WTC11 (cell line): Measurements from ENCODE around the gene CHTF8. TPM values are rescaled to one million over a fixed set of nuclear protein-coding genes. Genes with fewer than 3 reads are reported as not detected.

ENCODE experiments used
- ATAC-seq: fragments of 200-7000 bp; cut with Tn5 transposase; 2 replicates; pipeline ENCODE4 v1.10.0; 2021; ENCODE audit warnings: mild to moderate bottlenecking, moderate library complexity
- CTCF ChIA-PET: fragments of 300-600 bp; sonication (Branson Sonifier 250); formaldehyde crosslinking; loops from one replicate; lab custom pipeline; 2021; ENCODE audit warnings: antibody characterized with exemption; lab: Charles Lee
- POLR2A ChIA-PET: fragments of 350-600 bp; sonication (Branson Sonifier 250); formaldehyde crosslinking; loops from one replicate; lab custom pipeline; 2021; ENCODE audit warnings: antibody characterized with exemption; lab: Charles Lee
- DNase-seq: peaks from one replicate; pipeline ENCODE4 v3.0.0; 2021; ENCODE audit warnings: low spot score
- H3K27ac Mint-ChIP-seq: 2 replicates; pipeline ENCODE4 v1.8.0; 2021; ENCODE audit warnings: mixed read lengths
- H3K27me3 Mint-ChIP-seq: 2 replicates; pipeline ENCODE4 v1.8.0; 2021; ENCODE audit warnings: low read depth, mild to moderate bottlenecking, moderate library complexity, mixed read lengths
- H3K36me3 Mint-ChIP-seq: 2 replicates; pipeline ENCODE4 v1.8.0; 2021; ENCODE audit warnings: mixed read lengths
- H3K4me1 Mint-ChIP-seq: 2 replicates; pipeline ENCODE4 v1.8.0; 2022; ENCODE audit warnings: mixed read lengths
- H3K4me3 Mint-ChIP-seq: 2 replicates; pipeline ENCODE4 v1.8.0; 2021; ENCODE audit warnings: mild to moderate bottlenecking, moderate library complexity, mixed read lengths
- H3K9me3 Mint-ChIP-seq: 2 replicates; pipeline ENCODE4 v1.8.0; 2021; ENCODE audit warnings: mixed read lengths
- ATF3 ChIP-seq: sonication (generic); formaldehyde crosslinking; conservative IDR thresholded peaks from 2 replicates; pipeline ENCODE4 v1.8.1; 2022; ENCODE audit warnings: mild to moderate bottlenecking, missing genetic modification reagents
- CBFB ChIP-seq: sonication (generic); formaldehyde crosslinking; IDR thresholded peaks from 2 replicates; pipeline ENCODE4 v1.8.1; 2022; ENCODE audit warnings: mild to moderate bottlenecking, low read depth, missing genetic modification reagents
- CTCF ChIP-seq: fragments of 200-600 bp; IDR thresholded peaks from 2 replicates; pipeline ENCODE4 v1.8.0; 2022; ENCODE audit warnings: antibody characterized with exemption
- E2F5 ChIP-seq: sonication (generic); formaldehyde crosslinking; IDR thresholded peaks from 2 replicates; pipeline ENCODE4 v1.8.1; 2022; ENCODE audit warnings: mild to moderate bottlenecking, moderate library complexity, missing genetic modification reagents
- ERG ChIP-seq: fragments of 250-450 bp; sonication (Bioruptor Pico); IDR thresholded peaks from 2 replicates; pipeline ENCODE4 v1.8.0; 2021; ENCODE audit warnings: mild to moderate bottlenecking
- FOXP1 ChIP-seq: sonication (generic); formaldehyde crosslinking; IDR thresholded peaks from 2 replicates; pipeline ENCODE4 v1.8.0; 2022; ENCODE audit warnings: missing genetic modification reagents, mild to moderate bottlenecking, moderate library complexity, borderline replicate concordance
- GABPB1 ChIP-seq: sonication (generic); formaldehyde crosslinking; IDR thresholded peaks from 2 replicates; pipeline ENCODE4 v1.8.1; 2023; ENCODE audit warnings: mild to moderate bottlenecking, missing genetic modification reagents
- IRF2 ChIP-seq: sonication (generic); formaldehyde crosslinking; IDR thresholded peaks from 2 replicates; pipeline ENCODE4 v1.8.0; 2022; ENCODE audit warnings: low read depth, missing genetic modification reagents, borderline replicate concordance
- JAZF1 ChIP-seq: fragments of 250-450 bp; sonication (Bioruptor Pico); IDR thresholded peaks from 2 replicates; pipeline ENCODE4 v1.9.0; 2021; ENCODE audit warnings: moderate library complexity, mild to moderate bottlenecking, inconsistent platforms
- NFATC4 ChIP-seq: fragments of 250-450 bp; sonication (Bioruptor Pico); IDR thresholded peaks from 2 replicates; pipeline ENCODE4 v1.9.0; 2021; ENCODE audit warnings: mild to moderate bottlenecking
- NR2C2 ChIP-seq: sonication (generic); formaldehyde crosslinking; IDR thresholded peaks from 2 replicates; pipeline ENCODE4 v1.8.0; 2022; ENCODE audit warnings: mild to moderate bottlenecking, missing genetic modification reagents
- PRRX2 ChIP-seq: fragments of 250-450 bp; sonication (Bioruptor Pico); IDR thresholded peaks from 2 replicates; pipeline ENCODE4 v1.8.0; 2021; ENCODE audit warnings: mild to moderate bottlenecking
- RORB ChIP-seq: fragments of 250-450 bp; sonication (Bioruptor Pico); IDR thresholded peaks from 2 replicates; pipeline ENCODE4 v1.9.0; 2021; ENCODE audit warnings: mild to moderate bottlenecking
- SP1 ChIP-seq: sonication (generic); formaldehyde crosslinking; conservative IDR thresholded peaks from 2 replicates; pipeline ENCODE4 v1.8.1; 2022; ENCODE audit warnings: missing genetic modification reagents
- USF2 ChIP-seq: sonication (generic); formaldehyde crosslinking; IDR thresholded peaks from 2 replicates; pipeline ENCODE4 v1.8.1; 2023; ENCODE audit warnings: mild to moderate bottlenecking, missing genetic modification reagents, moderate library complexity
- ZNF263 ChIP-seq: sonication (generic); formaldehyde crosslinking; IDR thresholded peaks from 2 replicates; pipeline ENCODE4 v1.8.1; 2022; ENCODE audit warnings: low read depth, mild to moderate bottlenecking, moderate library complexity, missing genetic modification reagents
- ZNF281 ChIP-seq: sonication (generic); formaldehyde crosslinking; IDR thresholded peaks from 2 replicates; pipeline ENCODE4 v1.8.0; 2023; ENCODE audit warnings: mild to moderate bottlenecking, missing genetic modification reagents
- ZNF317 ChIP-seq: sonication (generic); formaldehyde crosslinking; IDR thresholded peaks from 2 replicates; pipeline ENCODE4 v1.8.1; 2023; ENCODE audit warnings: low read depth, mild to moderate bottlenecking, moderate library complexity, missing genetic modification reagents, borderline replicate concordance
- ZNF512 ChIP-seq: sonication (generic); formaldehyde crosslinking; IDR thresholded peaks from 2 replicates; pipeline ENCODE4 v1.8.1; 2022; ENCODE audit warnings: missing genetic modification reagents, borderline replicate concordance
- ZNF532 ChIP-seq: fragments of 250-450 bp; sonication (Bioruptor Pico); IDR thresholded peaks from 2 replicates; pipeline ENCODE4 v1.9.0; 2021; ENCODE audit warnings: mild to moderate bottlenecking, borderline replicate concordance
- ZSCAN18 ChIP-seq: fragments of 250-450 bp; sonication (Bioruptor Pico); IDR thresholded peaks from 2 replicates; pipeline ENCODE4 v2.1.2; 2022; ENCODE audit warnings: mild to moderate bottlenecking, moderate library complexity
- total RNA-seq: library from RNA; stranded (reverse); gene quantifications from 3 replicates; pipeline ENCODE4 v1.2.3, GENCODE V29; 2021

Gene CHTF8
- total RNA-seq, 1 experiment from 2014 or later: 115 TPM

- Mint-ChIP-seq H3K36me3 (peaks cover 72% of the 10 kb centered on the region), H3K9me3 (no peaks in the 10 kb centered on the region), H3K27me3 (no peaks in the 10 kb centered on the region), H3K4me3 (no peak overlapping the region), H3K27ac (no peak overlapping the region), H3K4me1 (no peaks in the 10 kb centered on the region)
- TF ChIP-seq NR2C2 (CRISPR knock-in tag) (no peak), ZNF512 (no peak), NFATC4 (CRISPR knock-in tag) (no peak), FOXP1 (CRISPR knock-in tag) (no peak), JAZF1 (CRISPR knock-in tag) (no peak), IRF2 (no peak), ZNF263 (CRISPR knock-in tag) (no peak)
- POLR2A ChIA-PET: no interaction called here
- DNase-seq (no peak), ATAC-seq (no peak)
- CTCF ChIA-PET: interaction anchor here (0.5 kb wide), 1 partner anchor 11 kb away, joined by 3 read pairs; no protein-coding TSS in a partner anchor
Observed at GRCh38 chr16:69143116-69143515, 10.7 kb upstream of the CHTF8 start.

- Mint-ChIP-seq H3K9me3 (no peaks in the 10 kb centered on the region), H3K36me3 (peaks cover 78% of the 10 kb centered on the region), H3K4me1 (no peaks in the 10 kb centered on the region), H3K4me3 (no peak overlapping the region), H3K27ac (no peak overlapping the region), H3K27me3 (no peaks in the 10 kb centered on the region)
- DNase-seq (no peak), ATAC-seq (no peak)
- CTCF ChIA-PET: no interaction called here
- POLR2A ChIA-PET: no interaction called here
- TF ChIP-seq RORB: no peak
- no peak for TF ChIP-seq SP1
- TF ChIP-seq GABPB1: no peak
- no peak for TF ChIP-seq E2F5 (CRISPR knock-in tag)
- no peak for TF ChIP-seq ZNF281 (CRISPR knock-in tag)
- TF ChIP-seq ZNF532 (CRISPR knock-in tag): no peak
- TF ChIP-seq USF2 (CRISPR knock-in tag): no peak
- TF ChIP-seq PRRX2 (CRISPR knock-in tag): no peak
- TF ChIP-seq CBFB (CRISPR knock-in tag): no peak
- no peak for TF ChIP-seq CTCF
- no peak for TF ChIP-seq ZSCAN18 (CRISPR knock-in tag)
- no peak for TF ChIP-seq ATF3 (CRISPR knock-in tag)
- TF ChIP-seq ERG (CRISPR knock-in tag): no peak
- no peak for TF ChIP-seq ZNF317 (CRISPR knock-in tag)
Observed at GRCh38 chr16:69141936-69142335, 9.5 kb upstream of the CHTF8 start.
